ACC112 (cell line): ENCODE data around the gene KCNK1.
"Not testable (repeated sequence)": the region's sequence is repeated elsewhere in the genome, so short reads cannot be mapped to it uniquely, and the experiment has no call there.

Source experiments
- H2AFZ ChIP-seq: fragments of 200-600 bp; sonication (generic); one replicate; pipeline ENCODE4 v1.6.0; 2017; ENCODE audit warnings: antibody characterized with exemption, low read length; ENCODE audit not compliant: unreplicated experiment
- H3K27ac ChIP-seq: fragments of 200-600 bp; sonication (generic); 2 replicates; pipeline ENCODE4 v1.5.1; 2014; ENCODE audit warnings: low read depth, mild to moderate bottlenecking, antibody characterized with exemption, low read length, moderate library complexity
- H3K27me3 ChIP-seq: fragments of 200-600 bp; sonication (generic); 2 replicates; pipeline ENCODE4 v1.6.1; 2014; ENCODE audit warnings: mild to moderate bottlenecking, antibody characterized with exemption, low read length, moderate library complexity, mixed read lengths; ENCODE audit not compliant: insufficient read depth
- H3K36me3 ChIP-seq: fragments of 200-600 bp; sonication (generic); 2 replicates; pipeline ENCODE4 v1.6.1; 2016; ENCODE audit warnings: mild to moderate bottlenecking, antibody characterized with exemption, low read length, moderate library complexity, mixed read lengths; ENCODE audit not compliant: insufficient read depth
- H3K4me1 ChIP-seq: fragments of 200-600 bp; sonication (generic); one replicate; pipeline ENCODE4 v1.6.1; 2016; ENCODE audit warnings: low read length, mixed read lengths; ENCODE audit not compliant: insufficient read depth, unreplicated experiment, control insufficient read depth
- H3K4me3 ChIP-seq: fragments of 200-600 bp; sonication (generic); 2 replicates; pipeline ENCODE4 v1.5.1; 2014; ENCODE audit warnings: mild to moderate bottlenecking, low read depth, low read length
- H3K79me2 ChIP-seq: fragments of 200-600 bp; sonication (generic); one replicate; pipeline ENCODE4 v1.6.0; 2016; ENCODE audit warnings: low read length; ENCODE audit not compliant: control insufficient read depth, unreplicated experiment, insufficient read depth

Gene KCNK1

GRCh38 chr1:233607252-233608119 lies 6.4 kb upstream of the KCNK1 start:
- Histone ChIP-seq H3K36me3 (no peaks in the 10 kb centered on the region), H2AFZ (no peak overlapping the region)

GRCh38 chr1:233608988-233609387 lies 4.9 kb upstream of the KCNK1 start:
- H3K79me2 ChIP-seq: no peaks in the 10 kb centered on the region
- no peaks in the 10 kb centered on the region for H3K4me1 ChIP-seq
- H3K36me3 ChIP-seq: no peaks in the 10 kb centered on the region
- H3K4me3 ChIP-seq: no peak overlapping the region
- H3K27ac ChIP-seq: no peak overlapping the region
- no peak overlapping the region for H2AFZ ChIP-seq
- peaks cover 13% of the 10 kb centered on the region for H3K27me3 ChIP-seq

More at GRCh38 chr1:233607252-233608119, 6.4 kb upstream of the KCNK1 start:
- Histone ChIP-seq H3K27ac (no peak overlapping the region), H3K4me1 (no peaks in the 10 kb centered on the region), H3K79me2 (no peaks in the 10 kb centered on the region), H3K27me3 (peaks cover 6% of the 10 kb centered on the region; the same call in 1 of the 2 replicates), H3K4me3 (no peak overlapping the region)

GRCh38 chr1:233609926-233610325 lies 4.0 kb upstream of the KCNK1 start:
- Histone ChIP-seq H3K27ac (no peak overlapping the region), H3K79me2 (peaks cover 2% of the 10 kb centered on the region), H2AFZ (no peak overlapping the region), H3K36me3 (no peaks in the 10 kb centered on the region), H3K4me3 (no peak overlapping the region), H3K27me3 (peaks cover 16% of the 10 kb centered on the region), H3K4me1 (no peaks in the 10 kb centered on the region)

GRCh38 chr1:233610628-233611027 lies 3.3 kb upstream of the KCNK1 start:
- Histone ChIP-seq H3K4me3 (no peak overlapping the region), H3K36me3 (no peaks in the 10 kb centered on the region), H3K79me2 (peaks cover 4% of the 10 kb centered on the region), H2AFZ (no peak overlapping the region), H3K27ac (no peak overlapping the region), H3K4me1 (peaks cover 6% of the 10 kb centered on the region), H3K27me3 (peaks cover 17% of the 10 kb centered on the region)

GRCh38 chr1:233611363-233611762 lies 2.5 kb upstream of the KCNK1 start:
- H3K4me3 ChIP-seq, H3K27ac ChIP-seq: not testable (repeated sequence)
- H3K27me3 ChIP-seq: peaks cover 17% of the 10 kb centered on the region

GRCh38 chr1:233614173-233614742 lies 352 bp downstream of the KCNK1 start:
- H2AFZ ChIP-seq: peak overlapping the region; percentile 75
- no peaks in the 10 kb centered on the region for H3K36me3 ChIP-seq
- peaks cover 4% of the 10 kb centered on the region for H3K79me2 ChIP-seq
- H3K4me1 ChIP-seq: peaks cover 7% of the 10 kb centered on the region
- peak overlapping the region; percentile 94 for H3K4me3 ChIP-seq
- H3K27ac ChIP-seq: no peak overlapping the region; the same call in 1 of the 2 replicates
- H3K27me3 ChIP-seq: peaks cover 17% of the 10 kb centered on the region

More at GRCh38 chr1:233611363-233611762, 2.5 kb upstream of the KCNK1 start:
- H2AFZ ChIP-seq, H3K4me1 ChIP-seq, H3K36me3 ChIP-seq, H3K79me2 ChIP-seq: not testable (repeated sequence)

- no peaks in the 10 kb centered on the region for H3K36me3 ChIP-seq
- H3K27me3 ChIP-seq: peaks cover 17% of the 10 kb centered on the region
- no peak overlapping the region for H2AFZ ChIP-seq
- peaks cover 7% of the 10 kb centered on the region for H3K4me1 ChIP-seq
- peaks cover 4% of the 10 kb centered on the region for H3K79me2 ChIP-seq
- H3K27ac ChIP-seq: no peak overlapping the region
- H3K4me3 ChIP-seq: peak overlapping the region; percentile 94
These were observed 1.0 kb downstream of the KCNK1 start for GRCh38 chr1:233614743-233615521.

GRCh38 chr1:233615571-233615970 lies 1.7 kb downstream of the KCNK1 start:
- Histone ChIP-seq H3K27ac (no peak overlapping the region), H2AFZ (no peak overlapping the region), H3K79me2 (peaks cover 4% of the 10 kb centered on the region), H3K27me3 (peaks cover 17% of the 10 kb centered on the region), H3K4me3 (peak overlapping the region; percentile 94; the same call in 1 of the 2 replicates), H3K36me3 (no peaks in the 10 kb centered on the region), H3K4me1 (peaks cover 7% of the 10 kb centered on the region)

GRCh38 chr1:233617025-233617424 lies 3.1 kb downstream of the KCNK1 start:
- peaks cover 11% of the 10 kb centered on the region for H3K27me3 ChIP-seq
- peaks cover 7% of the 10 kb centered on the region for H3K4me1 ChIP-seq
- H3K27ac ChIP-seq: no peak overlapping the region
- H3K4me3 ChIP-seq: no peak overlapping the region
- H3K79me2 ChIP-seq: peaks cover 4% of the 10 kb centered on the region
- H3K36me3 ChIP-seq: no peaks in the 10 kb centered on the region
- H2AFZ ChIP-seq: no peak overlapping the region

- not testable (repeated sequence) for H3K4me3 ChIP-seq, H3K27me3 ChIP-seq, H3K36me3 ChIP-seq, H2AFZ ChIP-seq, H3K27ac ChIP-seq, H3K4me1 ChIP-seq, H3K79me2 ChIP-seq
These were observed 5.5 kb downstream of the KCNK1 start for GRCh38 chr1:233619414-233619813.
